T-helper 1 cell (primary cell): ENCODE measurements around the gene MED27.

Experiments
- DNase-seq, 5 donors: peaks; one replicate each; pipeline ENCODE4 v3.0.0-alpha.2; 2012 to 2020

Gene MED27

DNA sequence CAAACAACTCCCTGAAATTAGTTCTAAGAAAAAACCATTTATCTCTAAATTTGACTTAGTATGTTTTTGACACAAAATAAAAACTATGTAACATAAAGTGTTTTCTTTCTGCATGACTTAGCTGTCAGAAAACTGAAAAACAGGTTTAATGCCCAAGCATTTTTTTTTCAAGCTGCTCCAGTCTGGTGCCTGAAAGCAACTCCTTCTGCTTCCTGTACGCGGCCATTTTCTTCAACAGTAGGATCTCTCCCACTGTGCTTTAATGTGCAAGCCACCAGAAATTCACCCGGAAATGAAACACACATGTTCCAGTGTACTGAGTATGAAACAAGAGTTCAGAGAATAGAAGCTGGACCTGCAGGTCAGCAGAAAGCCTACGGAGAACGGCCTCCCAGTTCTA, 161.2 kb downstream of the MED27 start:
- DNase-seq, result no peak

DNA sequence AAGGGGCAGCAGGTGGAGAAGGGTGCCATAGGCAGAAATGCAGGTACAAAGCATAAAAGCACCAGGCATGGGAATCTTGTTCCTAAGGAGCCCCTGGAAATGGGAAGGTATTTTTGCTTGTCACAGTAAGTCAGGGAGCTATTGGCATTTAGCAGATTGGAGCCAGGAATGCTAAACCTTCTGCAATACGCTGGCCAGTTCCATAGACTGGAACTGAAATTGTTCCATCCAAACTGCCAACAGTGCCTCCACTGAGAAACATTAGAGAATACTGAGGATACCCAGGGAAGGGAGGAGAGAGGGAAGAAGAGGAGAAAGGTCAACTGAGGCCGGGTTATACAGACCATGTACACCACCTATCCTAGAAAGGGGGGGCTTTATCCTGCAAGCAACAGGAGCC, 162.7 kb downstream of the MED27 start:
- DNase-seq, result no peak

DNA sequence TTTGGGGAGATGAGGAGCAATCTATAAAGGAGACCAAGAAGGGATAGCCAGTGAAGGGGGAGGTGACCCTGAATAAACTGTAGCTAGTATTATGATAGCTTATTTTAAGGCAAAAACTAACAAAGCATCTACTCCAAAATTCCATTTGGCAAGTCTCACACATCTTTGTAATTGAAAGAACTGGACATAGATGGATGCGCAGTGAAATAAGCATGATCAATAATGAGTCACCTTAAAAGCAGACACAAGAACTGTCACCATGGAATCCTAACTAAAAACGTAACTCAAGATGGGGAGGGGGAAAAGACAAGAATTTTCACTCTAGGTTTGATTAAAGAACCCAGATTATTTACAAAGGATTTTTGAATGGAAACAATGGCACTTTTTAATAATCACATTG, 164.5 kb downstream of the MED27 start:
- no peak for DNase-seq

DNA sequence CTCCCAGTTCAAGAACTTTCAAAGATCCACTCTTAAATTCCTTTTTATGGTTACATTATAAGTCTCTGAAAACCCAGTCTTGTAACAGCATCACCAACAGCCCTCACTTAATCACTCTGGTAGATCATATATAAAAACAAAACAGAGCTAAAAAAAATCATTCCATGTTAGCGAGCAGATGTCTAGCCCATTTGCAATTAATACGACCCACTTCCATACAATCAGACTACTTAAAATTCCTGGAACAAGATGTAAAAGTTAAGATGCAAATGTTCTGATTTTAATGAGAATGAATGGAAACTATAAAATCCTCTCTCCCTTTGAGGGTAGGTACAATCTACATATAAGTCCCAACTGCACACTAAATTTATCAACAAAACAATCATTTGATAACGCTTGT, 167.0 kb downstream of the MED27 start:
- no peak for DNase-seq

DNA sequence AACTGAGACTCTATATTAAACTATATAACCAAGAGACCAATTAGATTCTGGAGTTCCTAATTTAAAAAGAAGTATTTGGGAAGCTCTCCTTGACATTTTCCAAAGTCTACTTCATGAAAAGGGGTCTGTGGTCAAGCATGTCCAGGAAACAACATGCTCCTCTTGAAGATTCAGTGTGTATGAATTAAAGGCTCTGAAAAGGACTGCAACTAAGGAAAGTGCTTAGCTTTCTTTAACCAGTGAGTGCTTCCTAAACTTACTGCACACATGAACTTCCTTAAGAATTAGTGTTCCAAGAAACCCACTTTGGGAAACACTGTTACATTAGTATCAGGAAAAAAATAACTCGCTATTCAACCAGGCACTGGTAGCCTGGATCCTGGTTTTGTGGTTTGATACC, 167.6 kb downstream of the MED27 start:
- DNase-seq, result no peak

DNA sequence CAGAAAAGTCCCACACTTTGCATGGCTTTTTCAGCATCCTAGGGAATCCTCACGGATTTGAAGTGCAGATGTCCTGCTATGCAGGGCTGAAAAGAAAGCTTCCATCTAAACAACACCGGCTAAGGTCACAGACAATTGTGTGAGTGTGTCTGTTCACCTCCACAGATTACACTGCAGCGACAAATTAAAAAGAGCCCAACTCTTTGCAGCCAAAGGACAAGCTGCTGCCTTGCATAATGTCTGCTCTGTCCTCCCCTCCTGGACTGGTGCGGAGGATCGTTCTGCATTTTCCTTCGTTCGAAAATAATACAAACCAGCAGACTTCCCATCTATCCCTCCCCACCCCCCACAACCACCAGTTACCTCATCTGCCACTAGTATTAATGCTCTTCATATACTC, 169.1 kb downstream of the MED27 start:
- DNase-seq, result no peak

DNA sequence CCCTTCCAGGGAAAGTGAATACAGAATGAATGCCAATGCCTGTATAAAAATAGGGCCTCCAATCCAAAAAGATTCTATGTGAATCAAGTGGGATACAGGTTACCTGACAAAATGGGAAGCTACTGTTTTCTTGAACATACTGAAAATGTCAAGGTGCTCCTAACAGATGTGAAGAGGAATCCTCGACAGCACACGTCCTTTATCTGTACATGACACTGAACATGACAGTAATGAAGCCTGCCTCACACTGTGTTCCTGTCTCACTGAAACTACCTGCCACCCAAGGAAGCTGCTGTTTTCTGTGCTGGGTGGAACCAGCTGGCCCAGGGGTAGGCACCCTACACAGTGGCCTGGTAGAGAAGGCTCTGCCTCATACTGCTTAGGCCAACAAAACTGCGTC, 174.5 kb downstream of the MED27 start:
- no peak for DNase-seq

DNA sequence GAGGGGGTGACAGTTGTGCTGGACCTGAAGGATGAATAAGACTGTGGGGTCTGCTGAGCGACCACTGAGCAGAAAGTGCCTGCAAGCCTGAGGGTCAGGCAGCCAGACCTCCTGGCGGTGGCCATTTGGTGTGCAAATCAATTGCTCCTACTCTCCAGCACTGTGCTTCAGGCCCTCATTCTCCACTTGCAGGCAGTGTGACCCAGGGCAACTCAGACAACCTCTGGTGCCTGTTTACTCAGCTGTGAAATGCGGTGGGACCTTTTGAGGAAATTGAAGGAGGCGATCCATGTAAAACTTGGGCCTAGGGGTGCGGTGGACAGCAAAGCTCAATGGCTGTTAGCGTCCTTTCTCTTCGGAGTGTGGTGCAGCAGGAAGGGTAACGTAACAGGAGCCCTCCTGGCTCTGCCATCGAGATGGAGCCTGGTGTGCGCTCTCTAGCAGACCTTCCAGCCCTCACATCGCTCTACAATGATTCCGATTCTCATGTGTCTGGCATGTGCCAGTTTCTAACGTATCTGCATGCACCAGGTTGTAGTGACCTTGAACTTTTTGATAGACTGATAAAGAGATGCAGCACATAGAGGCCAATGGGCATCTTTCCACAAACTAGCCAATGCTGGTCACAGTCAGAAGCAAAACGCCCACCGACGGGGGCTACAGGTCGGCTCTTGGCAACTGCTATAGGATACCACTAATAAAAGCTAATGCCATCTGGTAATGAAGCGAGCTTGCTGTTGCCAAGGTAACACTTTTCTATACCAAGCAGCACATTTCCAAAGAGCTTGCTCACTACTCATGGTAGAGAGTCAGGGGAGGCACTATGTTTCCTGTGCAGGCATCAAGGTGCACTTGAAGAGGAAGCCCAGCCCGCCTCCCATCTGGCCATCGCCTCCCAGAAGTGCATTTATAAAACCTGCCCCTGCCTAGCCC, 180.1 kb downstream of the MED27 start:
- DNase-seq, result no peak

DNA sequence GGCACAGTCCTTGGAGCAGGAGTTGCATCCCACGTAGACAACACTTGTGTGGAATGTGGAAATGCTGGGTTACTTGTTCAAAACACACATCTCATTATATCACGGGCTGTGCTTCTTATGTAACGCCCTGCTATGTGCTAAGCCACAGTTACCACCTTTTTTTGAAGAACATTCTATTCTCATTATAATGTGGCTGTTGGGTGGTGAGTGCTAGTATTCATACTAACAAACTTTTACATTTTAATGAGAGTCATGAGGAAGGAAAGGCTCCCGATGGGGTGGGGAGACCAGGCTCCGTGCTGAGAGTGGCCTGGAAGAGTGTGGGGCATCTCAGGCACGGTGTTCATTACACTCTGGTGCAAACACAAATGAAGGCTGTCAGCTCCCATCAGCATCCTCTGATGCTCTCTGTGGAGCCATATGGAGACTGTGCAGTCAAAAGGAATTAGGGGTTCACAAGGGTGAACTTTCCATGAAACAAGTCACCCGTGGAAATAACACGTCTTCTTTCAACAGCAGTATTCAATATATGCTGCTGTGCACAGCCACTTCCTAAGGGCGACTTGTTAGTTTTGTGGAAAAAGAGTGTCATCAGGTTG, 186.7 kb downstream of the MED27 start:
- DNase-seq, result no peak

DNA sequence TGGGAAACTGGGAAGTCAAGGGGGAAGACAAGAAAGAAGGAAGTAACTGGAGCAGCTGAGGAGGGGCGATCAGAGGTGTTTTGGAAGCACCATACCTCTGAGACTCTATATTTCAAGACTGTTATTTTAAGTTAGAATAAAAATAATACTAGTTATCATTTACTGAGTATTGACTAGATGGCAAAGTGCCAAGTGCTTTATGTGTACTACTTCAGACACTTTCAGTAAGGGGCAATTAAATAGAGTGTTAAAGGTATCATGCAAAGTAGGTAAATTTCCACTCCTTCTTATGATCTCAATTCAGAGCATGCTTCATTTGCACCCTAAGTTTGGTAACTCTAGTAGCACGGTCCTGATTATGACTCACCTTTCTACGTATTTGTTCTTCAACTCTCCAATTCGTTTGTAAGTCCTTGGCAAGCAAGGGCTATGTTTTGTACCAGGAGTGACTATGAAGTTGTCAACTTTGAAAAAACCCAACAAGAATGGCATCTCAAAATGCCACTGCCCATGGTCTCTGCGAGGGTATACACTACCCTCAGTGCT, 187.4 kb downstream of the MED27 start:
- DNase-seq, result no peak

DNA sequence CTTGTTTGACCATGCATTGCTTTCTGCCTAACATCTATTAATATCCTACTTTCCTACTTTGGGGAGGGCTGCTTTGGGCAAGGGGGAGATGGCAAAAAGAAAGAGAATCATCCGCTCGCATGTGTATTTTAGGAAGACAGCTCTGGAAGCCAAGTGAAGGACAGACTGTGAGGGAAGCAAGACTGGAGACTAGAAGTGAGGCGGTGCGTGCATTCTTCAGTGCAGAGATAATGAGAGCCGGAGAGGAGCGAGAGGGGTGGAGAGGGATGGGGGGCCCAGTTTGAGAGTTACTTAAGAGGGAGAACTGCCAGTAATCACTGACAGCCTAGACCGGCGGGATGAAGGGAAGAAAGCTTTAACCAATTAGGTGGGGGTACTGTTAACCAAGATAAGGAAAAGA, 188.1 kb downstream of the MED27 start:
- DNase-seq, result no peak

DNA sequence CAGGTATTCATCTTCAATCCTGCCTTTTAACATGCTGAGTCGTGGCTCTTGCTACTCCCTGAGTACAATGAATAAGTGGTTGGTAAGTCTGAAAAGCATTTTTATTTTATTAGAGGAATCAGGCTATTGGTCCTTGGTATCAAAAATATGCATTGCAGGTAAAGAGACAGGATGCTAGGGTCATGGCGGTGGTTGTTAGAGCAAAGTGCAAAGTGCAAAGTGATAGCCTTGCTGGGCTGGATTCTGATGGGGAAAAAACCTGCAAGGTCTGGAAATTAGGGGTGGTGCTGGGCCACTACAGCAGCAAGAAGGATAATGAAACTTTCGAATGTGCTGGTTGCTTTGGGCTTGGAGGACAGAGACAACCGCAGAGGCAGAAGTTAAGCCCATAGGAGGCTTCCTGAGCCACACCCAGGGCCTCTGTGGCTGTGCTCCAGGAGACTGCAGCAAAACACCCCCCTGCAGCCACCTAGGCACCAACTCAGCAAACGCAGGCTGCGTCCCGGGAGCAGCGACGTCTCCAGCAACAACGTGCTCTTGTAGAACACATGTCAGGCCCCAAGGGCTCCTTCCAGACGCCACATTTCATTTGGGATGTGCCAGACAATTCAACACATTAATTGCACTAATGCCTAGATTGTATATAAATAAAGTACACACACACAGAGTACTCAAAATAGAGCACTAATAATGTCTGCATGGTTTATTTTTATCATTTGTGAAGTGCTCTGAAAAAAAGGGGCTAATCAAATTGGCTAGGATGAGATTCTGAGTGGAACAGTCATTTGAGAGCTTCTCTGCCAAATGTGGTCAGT, 190.0 kb downstream of the MED27 start:
- no peak for DNase-seq

DNA sequence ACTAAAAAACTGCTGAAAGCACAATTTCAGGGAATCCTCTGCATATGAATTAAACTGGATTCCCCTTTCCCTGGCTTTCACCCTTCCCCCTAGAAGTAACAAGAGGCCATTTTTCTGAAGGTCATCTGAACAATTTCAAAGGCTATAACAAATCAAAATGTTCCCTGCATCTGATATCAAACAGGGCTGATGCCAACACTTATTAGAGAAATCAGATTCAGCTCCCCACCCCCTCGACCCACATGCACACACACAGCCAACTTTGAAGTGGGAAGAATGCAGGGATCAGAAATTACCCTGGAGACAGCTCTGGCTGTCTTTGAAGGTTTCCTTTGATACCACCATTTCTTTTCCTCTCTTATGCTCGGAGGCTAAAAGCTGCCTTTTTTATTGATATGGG, 190.7 kb downstream of the MED27 start:
- no peak for DNase-seq

DNA sequence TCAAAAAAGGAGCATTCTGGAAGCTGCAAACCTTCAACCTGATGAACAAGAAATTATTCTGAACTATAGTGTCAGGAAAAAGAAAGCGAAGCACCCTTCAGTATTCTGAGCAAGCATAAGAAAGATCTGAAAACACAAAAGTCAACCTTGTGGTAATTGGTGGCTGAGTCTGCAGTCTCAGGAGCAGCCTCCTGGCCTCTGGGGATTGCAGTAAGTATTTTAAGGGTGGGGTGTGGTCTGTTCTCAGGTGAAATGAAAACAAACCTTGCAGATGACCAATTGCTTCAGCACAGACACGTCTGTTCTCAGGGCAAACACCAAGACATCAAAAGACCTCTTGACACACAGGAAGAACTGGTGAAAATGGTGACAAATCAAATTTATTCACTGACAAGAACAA, 192.0 kb downstream of the MED27 start:
- DNase-seq, result no peak

DNA sequence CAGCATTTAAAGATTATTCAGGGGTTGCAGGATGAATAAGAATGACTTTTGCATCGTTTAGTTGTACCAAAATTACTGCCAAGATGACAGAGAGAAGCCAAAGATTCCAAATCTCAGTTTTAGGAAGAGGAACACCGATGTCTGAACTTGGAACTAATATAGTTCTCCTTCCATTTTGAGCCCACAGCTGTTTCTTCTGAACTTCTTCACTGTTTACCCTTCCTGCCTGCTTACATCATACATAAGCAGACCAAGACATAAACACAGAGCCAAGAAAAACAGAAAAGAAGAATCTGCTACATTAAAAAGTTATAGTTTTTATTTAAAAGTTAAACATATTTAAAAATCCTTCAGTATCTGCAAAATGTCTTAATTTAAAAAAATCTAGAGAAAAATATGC, 192.8 kb downstream of the MED27 start:
- no peak for DNase-seq

DNA sequence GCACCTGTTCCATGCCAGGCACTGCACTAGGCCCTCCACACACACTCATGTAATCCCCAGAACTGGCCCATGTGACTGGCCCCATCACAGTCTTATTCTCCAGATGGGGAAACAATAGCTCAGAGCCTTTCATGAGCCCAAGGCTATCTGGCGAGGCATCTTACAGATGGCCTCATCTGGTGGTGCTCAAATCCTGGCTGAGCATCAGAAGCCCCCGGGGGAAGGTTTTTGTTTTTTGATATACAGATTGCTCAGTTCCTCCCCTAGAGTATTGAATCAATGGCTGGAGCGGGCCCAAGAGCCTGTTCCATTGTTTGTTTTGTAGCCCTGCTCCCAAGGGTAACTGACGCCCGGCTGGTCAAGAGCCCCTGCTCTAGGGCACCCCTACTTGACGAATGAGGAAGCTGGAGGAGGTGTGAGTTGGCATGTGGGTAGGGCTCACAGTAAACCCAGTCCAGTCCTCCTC, 194.5 kb downstream of the MED27 start:
- no peak for DNase-seq

DNA sequence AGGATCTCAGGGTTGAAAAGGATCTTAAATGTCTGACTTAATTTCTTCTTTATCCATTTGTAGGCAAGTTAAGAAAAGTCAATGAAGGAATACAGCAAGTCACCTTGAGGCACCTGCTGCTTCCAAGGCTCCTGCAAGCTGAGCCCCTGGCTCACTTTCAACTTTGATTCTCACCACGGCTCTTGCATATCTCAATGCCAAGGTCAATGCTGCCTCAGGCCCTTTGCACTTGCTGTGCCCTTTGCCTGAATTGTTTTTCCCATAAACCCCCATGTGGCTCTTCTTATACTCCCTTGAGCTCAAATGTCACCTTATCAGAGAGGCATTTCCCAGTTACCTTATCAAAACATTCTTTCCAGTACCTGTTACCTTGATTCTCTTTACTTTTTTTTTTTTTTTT, 195.4 kb downstream of the MED27 start:
- DNase-seq, result no peak

DNA sequence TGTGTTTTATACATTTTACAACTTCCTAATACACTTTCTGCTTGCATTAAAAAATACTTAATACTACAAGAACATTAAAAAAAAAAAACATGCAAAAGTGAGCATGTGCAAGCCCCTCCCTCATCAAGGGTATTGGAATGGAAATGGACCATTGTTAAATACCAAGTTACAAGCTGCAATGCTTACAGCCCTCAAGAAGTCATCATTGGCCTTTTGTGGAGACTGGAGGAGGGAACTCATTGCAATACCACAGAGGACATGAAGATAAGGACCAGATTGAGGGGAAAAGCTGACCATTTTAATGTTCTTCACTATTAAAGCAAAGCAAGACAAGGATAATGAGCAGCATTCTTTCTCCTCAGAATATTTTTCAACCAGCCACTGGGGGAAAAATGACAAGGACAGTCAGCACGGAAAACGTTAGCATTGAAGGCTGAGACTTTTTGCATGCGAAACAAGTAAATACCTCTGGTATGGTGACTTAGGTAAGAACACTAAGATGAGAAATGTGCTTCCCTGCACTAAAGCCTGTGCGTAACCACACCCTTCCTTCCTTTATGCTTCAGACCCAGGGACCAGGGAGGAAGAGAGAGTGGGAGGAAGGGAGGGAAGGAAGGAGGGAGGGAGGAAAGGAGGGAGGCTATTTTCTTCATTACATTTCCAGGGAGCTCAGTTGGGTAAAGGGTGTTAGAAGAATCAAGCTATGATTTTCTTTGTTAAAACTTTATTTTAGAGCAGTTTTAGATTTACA, 198.7 kb downstream of the MED27 start:
- no peak for DNase-seq

DNA sequence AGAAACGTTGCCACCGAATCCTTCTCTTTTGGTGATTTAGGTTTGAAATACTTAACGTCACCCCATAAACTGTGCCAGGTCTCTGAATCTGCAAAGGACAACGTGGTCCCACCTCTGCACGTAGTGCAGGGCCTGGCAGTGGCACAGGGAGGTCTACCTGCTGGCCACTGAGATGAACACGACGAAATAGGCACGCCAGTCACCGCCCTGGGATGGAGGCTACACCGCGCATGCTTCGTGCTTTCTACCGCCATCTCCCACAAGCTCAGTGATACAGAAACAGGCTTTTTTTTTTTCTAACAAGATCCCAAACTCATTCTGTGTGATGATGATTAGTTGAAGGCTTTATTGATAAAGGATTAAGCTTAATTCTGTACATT, 199.8 kb downstream of the MED27 start:
- DNase-seq, result no peak

DNA sequence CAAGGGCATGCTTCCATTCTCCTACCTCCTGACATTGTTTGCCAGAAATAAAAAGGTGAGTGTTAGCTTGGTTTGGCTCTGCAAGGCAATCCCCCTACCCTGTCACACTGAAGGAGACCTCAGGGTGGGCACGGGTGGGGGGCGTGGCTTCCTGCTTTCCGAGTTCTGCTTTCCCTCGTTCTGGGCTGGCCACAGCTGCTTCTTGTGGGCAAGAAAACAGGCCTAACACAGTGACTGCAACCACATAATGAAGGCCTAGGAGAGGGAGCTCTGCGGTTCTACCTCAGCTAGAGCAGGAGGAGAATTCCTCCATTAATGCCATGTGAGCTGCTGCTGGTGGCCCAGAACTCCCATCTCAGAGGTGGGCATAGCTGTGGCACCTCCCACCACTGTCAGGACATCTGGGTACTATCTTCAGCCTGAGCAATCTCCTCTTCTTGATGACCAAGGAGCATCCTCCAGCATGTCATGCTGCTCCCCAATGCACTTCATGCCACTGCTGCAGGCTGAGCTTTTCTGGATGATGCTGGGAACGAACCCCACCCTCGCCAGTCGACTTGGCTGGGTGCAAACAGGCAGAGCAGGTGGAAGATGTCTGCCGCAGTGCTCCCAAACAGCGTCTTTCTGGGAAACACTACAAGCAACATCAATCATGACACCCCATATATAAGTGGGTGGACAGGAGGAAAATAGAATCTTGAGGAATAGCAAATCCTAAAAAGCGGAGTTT, 200.3 kb downstream of the MED27 start:
- no peak for DNase-seq

DNA sequence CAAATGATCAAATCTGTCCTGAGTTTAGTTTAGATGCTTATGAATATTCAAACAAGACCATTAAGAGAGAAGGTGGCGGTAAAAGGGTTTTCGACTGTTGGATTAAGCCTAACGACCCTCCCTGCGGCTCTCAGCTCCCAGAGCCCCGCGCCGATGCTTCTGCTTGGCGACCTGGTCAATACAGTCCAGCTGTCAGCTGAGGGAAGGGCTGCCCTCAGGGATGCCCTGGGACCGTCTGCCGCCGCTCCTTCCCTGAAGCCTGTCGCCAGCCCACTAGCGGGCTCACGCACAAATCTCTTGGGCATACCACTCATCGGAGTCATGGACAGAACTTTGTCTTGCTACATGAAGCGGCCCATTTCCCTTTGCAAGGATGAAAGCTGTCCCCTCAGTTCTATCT, 203.2 kb downstream of the MED27 start:
- DNase-seq, result no peak
